Thoracic aorta (tissue), 2 donors: ENCODE results near the gene MYOM3. TPM values are rescaled to one million over a fixed set of nuclear protein-coding genes. Genes with fewer than 3 reads are reported as not detected.

Experiments used
- ATAC-seq: fragments of 150-250 bp; one replicate; pipeline ENCODE4 v1.8.0; 2017; ENCODE audit warnings: low read depth; ENCODE audit not compliant: insufficient number of reproducible peaks, low FRiP score
- DNase-seq: peaks from one replicate; pipeline ENCODE4 v3.0.0-alpha.2; 2020; ENCODE audit warnings: low spot score
- H3K27ac ChIP-seq, 2 donors: fragments of 200-600 bp; sonication (generic); 1 replicate in 1 of 2; 2 replicates in 1 of 2; pipeline ENCODE4 v1.5.1; 2016; ENCODE audit warnings: mild to moderate bottlenecking in 2 of 2, moderate library complexity in 2 of 2
- H3K27me3 ChIP-seq: fragments of 200-600 bp; sonication (generic); replicated peaks from 2 replicates; pipeline ENCODE4 v1.6.0; 2016; ENCODE audit warnings: mild to moderate bottlenecking; ENCODE audit not compliant: insufficient read depth
- H3K36me3 ChIP-seq: fragments of 200-600 bp; sonication (generic); one replicate; pipeline ENCODE4 v1.5.1; 2016
- H3K4me1 ChIP-seq, 2 donors: fragments of 200-600 bp; sonication (generic); 1 replicate in 1 of 2; 2 replicates in 1 of 2; pipeline versions ENCODE4 v1.5.1 to v1.6.0; 2016; ENCODE audit warnings: low read depth in 2 of 2, mild to moderate bottlenecking in 1 of 2; ENCODE audit not compliant: control insufficient read depth in 1 of 2
- H3K4me3 ChIP-seq: fragments of 200-600 bp; sonication (generic); 2 replicates; pipeline ENCODE4 v1.5.1; 2016; ENCODE audit warnings: mild to moderate bottlenecking
- H3K9me3 ChIP-seq: fragments of 200-600 bp; sonication (generic); 2 replicates; pipeline ENCODE4 v1.5.1; 2016
- total RNA-seq, 2 donors: library from RNA; depleted of rRNA; stranded (reverse); fragments of >200 nt; gene quantifications; one replicate each; pipeline versions ENCODE4 v1.1.0 to v1.2.3, GENCODE V29; 2016
- TF ChIP-seq, protein P1 (sequence below): fragments of 200-600 bp; sonication (generic); IDR thresholded peaks from one replicate; pipeline ENCODE4 v1.5.1; 2019; ENCODE audit warnings: antibody characterized with exemption

The MYOM3 gene
- total RNA-seq, 2 donors from 2014 or later, result 1.5 to 1.6 TPM

DNA sequence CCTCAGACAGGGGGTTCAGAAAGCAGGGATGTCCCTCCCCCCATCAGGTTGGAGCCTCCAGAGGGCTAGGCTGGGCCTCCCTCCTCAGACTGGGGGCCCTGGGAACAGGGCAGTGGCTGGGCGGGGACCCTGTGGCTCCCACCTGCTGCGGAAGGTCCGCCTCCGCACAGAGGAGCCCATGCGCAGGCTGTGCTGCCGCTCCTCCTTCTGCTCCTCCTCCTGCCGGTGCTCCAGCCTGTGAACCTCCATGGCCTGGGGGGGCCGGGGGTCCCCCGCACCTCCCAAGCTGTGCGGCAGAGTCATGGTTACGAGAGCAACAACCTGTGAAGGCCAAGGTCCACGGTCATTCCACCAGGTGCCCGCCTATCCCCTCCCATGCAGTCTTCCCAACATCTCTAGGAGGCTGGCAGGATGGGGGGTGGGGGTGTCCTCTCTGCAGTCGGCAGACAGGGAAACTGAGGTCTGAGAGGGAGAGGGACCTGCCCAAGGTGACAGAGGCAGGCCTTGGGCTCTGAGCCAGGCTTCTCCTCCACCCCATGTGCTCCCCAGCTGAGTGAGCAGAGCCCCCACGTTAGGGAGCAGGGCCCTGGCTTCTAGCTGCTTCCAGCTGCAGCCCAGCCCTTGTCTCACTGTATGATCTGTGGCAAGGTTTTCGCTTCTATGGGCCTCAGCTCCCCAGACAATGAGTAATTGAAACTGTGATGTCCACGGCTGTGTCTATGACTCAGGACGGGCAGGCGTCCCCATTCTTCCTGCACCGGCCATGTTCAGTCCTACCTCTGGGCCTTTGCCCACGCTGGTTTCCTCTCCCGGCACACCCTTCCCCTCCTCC, 3.4 kb downstream of the MYOM3 start:
- TF ChIP-seq, protein P1, sequence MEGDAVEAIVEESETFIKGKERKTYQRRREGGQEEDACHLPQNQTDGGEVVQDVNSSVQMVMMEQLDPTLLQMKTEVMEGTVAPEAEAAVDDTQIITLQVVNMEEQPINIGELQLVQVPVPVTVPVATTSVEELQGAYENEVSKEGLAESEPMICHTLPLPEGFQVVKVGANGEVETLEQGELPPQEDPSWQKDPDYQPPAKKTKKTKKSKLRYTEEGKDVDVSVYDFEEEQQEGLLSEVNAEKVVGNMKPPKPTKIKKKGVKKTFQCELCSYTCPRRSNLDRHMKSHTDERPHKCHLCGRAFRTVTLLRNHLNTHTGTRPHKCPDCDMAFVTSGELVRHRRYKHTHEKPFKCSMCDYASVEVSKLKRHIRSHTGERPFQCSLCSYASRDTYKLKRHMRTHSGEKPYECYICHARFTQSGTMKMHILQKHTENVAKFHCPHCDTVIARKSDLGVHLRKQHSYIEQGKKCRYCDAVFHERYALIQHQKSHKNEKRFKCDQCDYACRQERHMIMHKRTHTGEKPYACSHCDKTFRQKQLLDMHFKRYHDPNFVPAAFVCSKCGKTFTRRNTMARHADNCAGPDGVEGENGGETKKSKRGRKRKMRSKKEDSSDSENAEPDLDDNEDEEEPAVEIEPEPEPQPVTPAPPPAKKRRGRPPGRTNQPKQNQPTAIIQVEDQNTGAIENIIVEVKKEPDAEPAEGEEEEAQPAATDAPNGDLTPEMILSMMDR, result no peak
- H3K9me3 ChIP-seq, result no peaks in the 10 kb centered on the region
- H3K36me3 ChIP-seq, result no peaks in the 10 kb centered on the region
- peaks cover 13 to 27% of the 10 kb centered on the region in 2 donors for H3K4me1 ChIP-seq
- H3K27ac ChIP-seq, result peak overlapping the region in 1 of 2 donors; percentile 19
- no peak for DNase-seq
- no peak overlapping the region for H3K4me3 ChIP-seq
- H3K27me3 ChIP-seq, result no peaks in the 10 kb centered on the region
- no peak for ATAC-seq

DNA sequence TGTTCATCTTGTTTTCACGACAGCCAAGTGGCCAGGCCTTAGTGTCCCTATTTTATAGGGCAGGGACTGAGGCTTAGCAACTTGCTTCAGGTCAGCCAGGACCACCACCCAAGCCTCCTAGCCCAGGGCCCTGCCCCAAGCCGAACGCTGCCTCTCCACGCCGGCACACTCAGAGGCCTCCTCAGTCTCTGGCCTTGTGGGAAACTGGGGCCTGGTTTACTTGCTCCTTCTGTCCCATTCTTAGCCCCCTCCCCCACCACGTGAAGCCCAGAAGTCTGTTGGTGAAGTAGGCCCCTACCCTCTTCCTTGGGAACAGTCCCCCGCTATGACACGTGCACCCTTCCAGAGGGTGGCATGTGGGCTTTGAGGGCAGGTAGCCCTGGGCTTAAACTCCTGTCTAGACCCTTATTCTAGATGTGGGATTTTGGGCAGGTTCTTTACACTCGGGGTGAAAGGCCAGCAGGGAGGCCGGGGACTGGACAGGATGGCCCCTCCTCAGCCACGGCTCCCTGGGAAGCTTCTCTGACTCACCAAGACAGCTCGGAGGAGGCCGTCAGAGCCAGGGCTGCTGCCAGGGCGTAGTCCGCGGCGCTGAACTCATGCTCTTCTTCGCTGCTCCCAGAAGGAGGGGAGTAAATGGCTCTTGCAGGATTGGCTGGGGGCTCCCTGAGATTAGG, 4.3 kb downstream of the MYOM3 start:
- TF ChIP-seq, protein P1, result no peak
- Histone ChIP-seq H3K27me3 (no peaks in the 10 kb centered on the region), H3K36me3 (no peaks in the 10 kb centered on the region), H3K9me3 (no peaks in the 10 kb centered on the region), H3K4me3 (no peak overlapping the region), H3K4me1 (peaks cover 22 to 36% of the 10 kb centered on the region in 2 donors), H3K27ac (no peak overlapping the region)
- no peak for ATAC-seq
- no peak for DNase-seq

DNA sequence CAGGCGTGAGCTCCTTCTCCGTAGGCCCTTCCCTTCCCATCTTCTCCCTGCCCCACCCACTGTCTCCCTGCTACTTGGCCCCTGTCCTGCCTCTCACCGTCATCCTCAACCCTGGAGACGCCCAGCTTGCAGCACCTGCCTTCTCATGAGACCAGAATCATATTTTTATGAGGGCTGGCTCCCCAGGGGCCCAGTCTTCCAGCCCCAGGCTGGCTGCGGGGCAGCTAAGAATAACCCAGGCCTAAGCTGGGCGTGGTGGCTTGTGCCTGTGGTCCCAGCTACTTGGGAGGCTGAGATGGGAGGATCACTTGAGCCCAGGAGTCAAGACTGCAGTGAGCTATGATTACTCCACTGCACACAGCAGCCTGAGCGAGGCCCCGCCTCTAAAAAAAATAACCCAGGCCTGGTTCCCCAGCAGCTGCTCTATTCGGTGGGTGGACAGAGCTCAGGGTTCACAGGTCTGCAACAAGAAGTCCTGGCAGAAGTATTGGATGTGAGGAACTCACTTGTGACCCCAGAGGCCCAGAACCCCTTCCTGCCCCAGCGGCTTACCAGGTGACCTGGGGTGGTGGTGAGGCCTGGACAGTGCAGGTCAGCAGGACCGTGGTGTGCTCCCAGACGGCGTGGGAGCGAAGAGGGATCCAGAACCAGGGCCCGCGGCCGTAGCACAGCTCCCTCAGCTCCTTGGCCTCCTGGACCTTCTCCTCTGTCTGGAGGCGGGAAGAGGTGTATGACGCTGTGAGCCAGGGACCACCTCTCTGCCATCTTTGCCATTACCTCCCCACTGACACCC, 6.4 kb downstream of the MYOM3 start:
- ATAC-seq (no peak), DNase-seq (no peak)
- Histone ChIP-seq H3K36me3 (no peaks in the 10 kb centered on the region), H3K4me3 (no peak overlapping the region), H3K4me1 (peaks cover 11 to 24% of the 10 kb centered on the region in 2 donors), H3K9me3 (no peaks in the 10 kb centered on the region), H3K27ac (no peak overlapping the region), H3K27me3 (no peaks in the 10 kb centered on the region)
- TF ChIP-seq, protein P1, result no peak

DNA sequence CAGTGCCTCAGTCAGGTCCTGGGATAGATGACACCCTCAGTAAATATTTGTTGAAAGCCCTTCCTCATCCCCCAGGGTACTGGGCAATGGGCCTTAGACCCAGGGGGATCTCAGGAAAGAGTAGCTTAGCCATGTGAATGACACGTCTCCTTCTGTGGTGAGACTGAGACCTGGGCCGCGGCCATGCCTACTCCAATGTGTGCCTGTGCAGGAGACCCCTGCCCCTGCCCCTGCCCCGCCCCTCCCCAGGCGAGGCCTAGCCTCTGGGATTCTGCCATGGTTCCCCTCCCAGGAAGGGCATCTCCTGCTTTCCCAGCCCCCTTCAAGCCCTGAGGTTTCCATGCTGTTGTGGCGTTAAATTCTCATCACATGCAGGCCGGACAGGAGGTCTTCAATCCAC, 7.1 kb downstream of the MYOM3 start:
- DNase-seq, result no peak
- TF ChIP-seq, protein P1, result no peak
- no peak for ATAC-seq
- Histone ChIP-seq H3K4me1 (peaks cover 11 to 20% of the 10 kb centered on the region in 2 donors), H3K27me3 (no peaks in the 10 kb centered on the region), H3K27ac (no peak overlapping the region), H3K4me3 (no peak overlapping the region), H3K36me3 (no peaks in the 10 kb centered on the region), H3K9me3 (no peaks in the 10 kb centered on the region)

DNA sequence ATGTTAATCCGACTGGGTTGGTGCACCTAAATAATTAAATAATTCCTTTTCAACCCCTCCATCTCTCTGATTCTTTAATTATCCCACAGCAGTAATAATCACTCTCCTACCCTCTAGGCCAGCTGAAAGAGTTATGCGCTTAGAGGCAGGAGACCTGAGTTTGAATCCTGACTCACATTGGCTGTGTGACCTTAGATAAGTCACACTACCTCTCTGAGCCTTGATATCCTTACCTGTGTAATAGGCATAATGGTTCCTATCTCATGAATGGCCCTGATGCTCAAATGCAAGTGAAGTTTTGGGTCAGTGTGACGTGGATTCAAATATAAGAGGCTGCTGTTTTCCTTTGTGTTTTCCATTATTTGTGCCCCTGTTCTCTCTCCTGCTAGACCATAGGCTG, 8.1 kb downstream of the MYOM3 start:
- peaks cover 11 to 20% of the 10 kb centered on the region in 2 donors for H3K4me1 ChIP-seq
- TF ChIP-seq, protein P1, result no peak
- H3K9me3 ChIP-seq, result no peaks in the 10 kb centered on the region
- H3K36me3 ChIP-seq, result no peaks in the 10 kb centered on the region
- no peak for ATAC-seq
- H3K27ac ChIP-seq, result no peak overlapping the region
- DNase-seq, result no peak
- no peak overlapping the region for H3K4me3 ChIP-seq
- H3K27me3 ChIP-seq, result no peaks in the 10 kb centered on the region
